ENCODE data around the gene CT47A1.
"Not testable (repeated sequence)": the region's sequence is repeated elsewhere in the genome, so short reads cannot be mapped to it uniquely, and the experiment has no call there.

GRCh38 chrX:120985660-120986059, at the start of gene CT47A1:
- TF ChIP-seq, protein P1, sequence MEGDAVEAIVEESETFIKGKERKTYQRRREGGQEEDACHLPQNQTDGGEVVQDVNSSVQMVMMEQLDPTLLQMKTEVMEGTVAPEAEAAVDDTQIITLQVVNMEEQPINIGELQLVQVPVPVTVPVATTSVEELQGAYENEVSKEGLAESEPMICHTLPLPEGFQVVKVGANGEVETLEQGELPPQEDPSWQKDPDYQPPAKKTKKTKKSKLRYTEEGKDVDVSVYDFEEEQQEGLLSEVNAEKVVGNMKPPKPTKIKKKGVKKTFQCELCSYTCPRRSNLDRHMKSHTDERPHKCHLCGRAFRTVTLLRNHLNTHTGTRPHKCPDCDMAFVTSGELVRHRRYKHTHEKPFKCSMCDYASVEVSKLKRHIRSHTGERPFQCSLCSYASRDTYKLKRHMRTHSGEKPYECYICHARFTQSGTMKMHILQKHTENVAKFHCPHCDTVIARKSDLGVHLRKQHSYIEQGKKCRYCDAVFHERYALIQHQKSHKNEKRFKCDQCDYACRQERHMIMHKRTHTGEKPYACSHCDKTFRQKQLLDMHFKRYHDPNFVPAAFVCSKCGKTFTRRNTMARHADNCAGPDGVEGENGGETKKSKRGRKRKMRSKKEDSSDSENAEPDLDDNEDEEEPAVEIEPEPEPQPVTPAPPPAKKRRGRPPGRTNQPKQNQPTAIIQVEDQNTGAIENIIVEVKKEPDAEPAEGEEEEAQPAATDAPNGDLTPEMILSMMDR (IDR thresholded peaks at IDR 0.05), result not testable (repeated sequence)
- TF ChIP-seq POLR2A (IDR thresholded peaks at IDR 0.05), result not testable (repeated sequence)

Data from suprapubic skin (tissue), 3 donors.